H1 (cell line): ENCODE measurements around the gene CDC42BPB. TPM values are rescaled to one million over a fixed set of nuclear protein-coding genes. Genes with fewer than 3 reads are reported as not detected.

Experiments
- CTCF ChIA-PET: fragments of 300-600 bp; sonication (Branson Sonifier 250); formaldehyde crosslinking; loops from one replicate; lab custom pipeline; 2021; ENCODE audit not compliant: partially characterized antibody; lab: Charles Lee
- POLR2A ChIA-PET: fragments of 300-600 bp; sonication (Branson Sonifier 250); formaldehyde crosslinking; loops from one replicate; lab custom pipeline; 2021; ENCODE audit warnings: inconsistent platforms; ENCODE audit not compliant: partially characterized antibody; lab: Charles Lee
- DNase-seq, 2 experiments: peaks; one replicate each; pipeline versions ENCODE4 v3.0.0 to v3.0.0-alpha.2; 2010 to 2022; ENCODE audit warnings: low spot score in 2 of 2, low read depth in 1 of 2, mixed read lengths in 1 of 2
- FAIRE-seq: peaks from 2 replicates; lab custom pipeline; 2011; peaks lifted over from hg19 to GRCh38; lab: Jason Lieb, UNC
- H2AFZ ChIP-seq: 2 replicates; pipeline ENCODE4 v1.8.1; 2012; ENCODE audit warnings: low read length, inconsistent platforms
- H2AK5ac ChIP-seq: 2 replicates; pipeline ENCODE4 v1.6.1; 2013; ENCODE audit warnings: low read depth, low read length
- H2BK120ac ChIP-seq: replicated peaks from 2 replicates; pipeline ENCODE3; 2013; ENCODE audit warnings: low read depth, low read length, inconsistent platforms
- H2BK12ac ChIP-seq: 2 replicates; pipeline ENCODE4 v1.6.1; 2013; ENCODE audit warnings: low read depth, low read length
- H2BK15ac ChIP-seq: 2 replicates; pipeline ENCODE4 v1.6.1; 2013; ENCODE audit warnings: low read length
- H2BK20ac ChIP-seq: 2 replicates; pipeline ENCODE4 v1.6.1; 2013; ENCODE audit warnings: low read length
- H2BK5ac ChIP-seq: 2 replicates; pipeline ENCODE4 v1.6.1; 2013; ENCODE audit warnings: low read depth, low read length
- H3K14ac ChIP-seq: 2 replicates; pipeline ENCODE4 v1.6.1; 2013; ENCODE audit warnings: inconsistent platforms; ENCODE audit not compliant: insufficient read length
- H3K18ac ChIP-seq: 2 replicates; pipeline ENCODE4 v1.6.1; 2013; ENCODE audit warnings: low read length; ENCODE audit errors: extremely low read depth
- H3K23ac ChIP-seq: 2 replicates; pipeline ENCODE4 v1.6.1; 2013; ENCODE audit warnings: inconsistent platforms; ENCODE audit not compliant: insufficient read length
- H3K23me2 ChIP-seq: 2 replicates; pipeline ENCODE4 v1.6.1; 2013; ENCODE audit warnings: low read depth, low read length
- H3K27ac ChIP-seq: 2 replicates; pipeline ENCODE4 v1.6.1; 2011; ENCODE audit warnings: low read depth, low read length, inconsistent platforms
- H3K27me3 ChIP-seq, 4 experiments: replicated peaks in 1 of 4; 1 replicate in 1 of 4; 2 replicates in 3 of 4; pipeline versions ENCODE4 v1.6.1 to v1.8.1; 2011 to 2013; ENCODE audit warnings: low read length in 3 of 4, mild to moderate bottlenecking in 3 of 4, inconsistent platforms in 2 of 4, mixed read lengths in 2 of 4, moderate library complexity in 1 of 4; ENCODE audit not compliant: control insufficient read depth in 3 of 4, insufficient read depth in 3 of 4; ENCODE audit errors: extremely low read depth in 1 of 4
- H3K36me3 ChIP-seq, 4 experiments: 2 replicates each; pipeline versions ENCODE4 v1.6.1 to v1.8.1; 2011 to 2013; ENCODE audit warnings: mild to moderate bottlenecking in 4 of 4, low read length in 3 of 4, moderate library complexity in 2 of 4, control low read depth in 1 of 4, inconsistent platforms in 1 of 4; ENCODE audit not compliant: insufficient read depth in 4 of 4, control insufficient read depth in 2 of 4
- H3K4ac ChIP-seq: replicated peaks from 2 replicates; pipeline ENCODE3; 2013; ENCODE audit warnings: low read length, low read depth, mixed read lengths, inconsistent platforms; ENCODE audit not compliant: insufficient read length
- H3K4me1 ChIP-seq, 4 experiments: replicated peaks in 1 of 4; 1 replicate in 1 of 4; 2 replicates in 3 of 4; pipeline versions ENCODE4 v1.6.1 to v1.8.1; 2011 to 2013; ENCODE audit warnings: low read length in 3 of 4, inconsistent platforms in 2 of 4, mixed read lengths in 1 of 4; ENCODE audit not compliant: insufficient read depth in 4 of 4, control insufficient read depth in 3 of 4
- H3K4me2 ChIP-seq, 2 experiments: 2 replicates each; pipeline versions ENCODE4 v1.6.1 to v1.8.1; 2011 to 2013; ENCODE audit warnings: low read depth in 2 of 2, low read length in 2 of 2, control low read depth in 1 of 2, inconsistent platforms in 1 of 2, mild to moderate bottlenecking in 1 of 2; ENCODE audit not compliant: insufficient read depth in 1 of 2
- H3K4me3 ChIP-seq, 4 experiments: fragments of 200-600, 300-600 bp in 1 of 4; sonication (generic), shearing (Covaris generic), sonication (Bioruptor Twin) in 1 of 4; 2 replicates each; pipeline versions ENCODE4 v1.5.1 to v1.8.1; 2011 to 2016; ENCODE audit warnings: low read length in 4 of 4, low read depth in 3 of 4, control low read depth in 2 of 4, inconsistent platforms in 2 of 4, mild to moderate bottlenecking in 2 of 4, mixed read lengths in 1 of 4, moderate library complexity in 1 of 4; ENCODE audit not compliant: insufficient read depth in 2 of 4; ENCODE audit errors: extremely low read depth in 1 of 4
- H3K56ac ChIP-seq: replicated peaks from 2 replicates; pipeline ENCODE3; 2013; ENCODE audit warnings: low read depth, mild to moderate bottlenecking, mixed read lengths, low read length, inconsistent platforms; ENCODE audit not compliant: insufficient read length
- H3K79me1 ChIP-seq: 2 replicates; pipeline ENCODE4 v1.6.1; 2013; ENCODE audit warnings: low read depth, low read length, control low read depth
- H3K79me2 ChIP-seq, 2 experiments: 2 replicates each; pipeline versions ENCODE4 v1.6.1 to v1.8.1; 2012 to 2013; ENCODE audit warnings: low read length in 2 of 2, mild to moderate bottlenecking in 2 of 2, inconsistent platforms in 1 of 2; ENCODE audit not compliant: insufficient read depth in 2 of 2, control insufficient read depth in 1 of 2
- H3K9ac ChIP-seq, 4 experiments: replicated peaks in 1 of 4; 1 replicate in 1 of 4; 2 replicates in 3 of 4; pipeline versions ENCODE4 v1.6.1 to v1.8.1; 2011 to 2013; ENCODE audit warnings: low read depth in 3 of 4, low read length in 3 of 4, control low read depth in 2 of 4, mild to moderate bottlenecking in 2 of 4, moderate library complexity in 2 of 4, inconsistent platforms in 1 of 4; ENCODE audit errors: extremely low read depth in 1 of 4
- H3K9me3 ChIP-seq, 2 experiments: 2 replicates each; pipeline versions ENCODE4 v1.6.1 to v1.8.1; 2012 to 2013; ENCODE audit warnings: mild to moderate bottlenecking in 2 of 2, moderate library complexity in 2 of 2, control low read depth in 1 of 2, inconsistent platforms in 1 of 2, low read depth in 1 of 2, low read length in 1 of 2, mixed read lengths in 1 of 2; ENCODE audit not compliant: insufficient read depth in 2 of 2
- H4K20me1 ChIP-seq, 2 experiments: replicated peaks in 1 of 2; 2 replicates each; pipeline versions ENCODE3 to v1.8.1; 2011 to 2013; ENCODE audit warnings: inconsistent platforms in 2 of 2, low read length in 2 of 2, mild to moderate bottlenecking in 1 of 2; ENCODE audit not compliant: insufficient read depth in 2 of 2, control insufficient read depth in 1 of 2
- H4K5ac ChIP-seq: 2 replicates; pipeline ENCODE4 v1.6.1; 2013; ENCODE audit warnings: low read length, low read depth, mixed read lengths, inconsistent platforms; ENCODE audit not compliant: insufficient read length
- H4K8ac ChIP-seq: 2 replicates; pipeline ENCODE4 v1.8.0; 2013; ENCODE audit warnings: mild to moderate bottlenecking, moderate library complexity, low read length, inconsistent platforms; ENCODE audit not compliant: insufficient read depth; ENCODE audit errors: extremely low read depth
- H4K91ac ChIP-seq: replicated peaks from 2 replicates; pipeline ENCODE3; 2013; ENCODE audit warnings: low read length, mixed read lengths, inconsistent platforms; ENCODE audit not compliant: insufficient read length
- CHD2 ChIP-seq: IDR thresholded peaks from 2 replicates; pipeline ENCODE4 v1.6.1; 2012; ENCODE audit warnings: low read length, improper control_type of control experiment
- EP300 ChIP-seq, 2 experiments: IDR thresholded peaks; 1 replicate in 1 of 2; 2 replicates in 1 of 2; pipeline ENCODE4 v1.6.1; 2011 to 2012; ENCODE audit warnings: low read depth in 2 of 2, low read length in 2 of 2, mild to moderate bottlenecking in 2 of 2, borderline replicate concordance in 1 of 2, inconsistent platforms in 1 of 2, moderate library complexity in 1 of 2
- HDAC2 ChIP-seq, 2 experiments: fragments of 300-600 bp in 1 of 2; sonication (generic) in 1 of 2; IDR thresholded peaks; 2 replicates each; pipeline ENCODE4 v1.6.1; 2011 to 2012; ENCODE audit warnings: low read depth in 2 of 2, low read length in 2 of 2, mild to moderate bottlenecking in 2 of 2, moderate library complexity in 2 of 2, borderline replicate concordance in 1 of 2, inconsistent platforms in 1 of 2
- RNF2 ChIP-seq: fragments of 200-900, 300-1000 bp; sonication (generic); IDR thresholded peaks from 2 replicates; pipeline ENCODE4 v1.7.1; 2016; ENCODE audit warnings: borderline replicate concordance, low read depth, mild to moderate bottlenecking, antibody characterized with exemption, low read length; ENCODE audit not compliant: poor library complexity, severe bottlenecking; ENCODE audit errors: missing control alignments
- WGBS, 2 experiments: shearing (Covaris generic) in 1 of 2; methylation state at CpG; one replicate each; pipeline versions ENCODE4 v1.1.6 to v1.1.7; 2013 to 2015; ENCODE audit warnings: low lambda C conversion rate in 2 of 2, mixed read lengths in 2 of 2, inconsistent platforms in 1 of 2, low coverage in 1 of 2, missing lambda C conversion rate in 1 of 2; ENCODE audit not compliant: insufficient replicate concordance in 2 of 2, insufficient coverage in 1 of 2, insufficient read length in 1 of 2; ENCODE audit errors: extremely low coverage in 1 of 2, missing lambda C conversion rate in 1 of 2; 5-methylcytosine and 5-hydroxymethylcytosine counted together
- polyA plus RNA-seq, 7 experiments: library from polyadenylated mRNA; depleted of rRNA in 3 of 7; stranded (reverse) in 5 of 7; unstranded in 2 of 7; fragments of >200 nt in 5 of 7; fragments of 200-250 nt in 2 of 7; gene quantifications; 1 replicate in 5 of 7; 2 replicates in 1 of 7; 4 replicates in 1 of 7; pipeline versions ENCODE4 v1.2.1 to v1.2.3, GENCODE V29; 2011 to 2013; ENCODE audit warnings: missing spikeins in 2 of 7, mixed read lengths in 2 of 7
- total RNA-seq: library from RNA; stranded (reverse); fragmentation: NEBNext Ultra II Directional; extraction: Animal tissue kit (Norgen Biotek cat#: 25700); gene quantifications from 2 replicates; pipeline ENCODE4 v1.2.1, GENCODE V29; 2021

CDC42BPB gene
- total and polyA plus RNA-seq, 2 of the 8 experiments (the other 6 are each of a cell fraction or from before 2014, with no cell fraction given): 51.2 to 88.2 TPM

DNA sequence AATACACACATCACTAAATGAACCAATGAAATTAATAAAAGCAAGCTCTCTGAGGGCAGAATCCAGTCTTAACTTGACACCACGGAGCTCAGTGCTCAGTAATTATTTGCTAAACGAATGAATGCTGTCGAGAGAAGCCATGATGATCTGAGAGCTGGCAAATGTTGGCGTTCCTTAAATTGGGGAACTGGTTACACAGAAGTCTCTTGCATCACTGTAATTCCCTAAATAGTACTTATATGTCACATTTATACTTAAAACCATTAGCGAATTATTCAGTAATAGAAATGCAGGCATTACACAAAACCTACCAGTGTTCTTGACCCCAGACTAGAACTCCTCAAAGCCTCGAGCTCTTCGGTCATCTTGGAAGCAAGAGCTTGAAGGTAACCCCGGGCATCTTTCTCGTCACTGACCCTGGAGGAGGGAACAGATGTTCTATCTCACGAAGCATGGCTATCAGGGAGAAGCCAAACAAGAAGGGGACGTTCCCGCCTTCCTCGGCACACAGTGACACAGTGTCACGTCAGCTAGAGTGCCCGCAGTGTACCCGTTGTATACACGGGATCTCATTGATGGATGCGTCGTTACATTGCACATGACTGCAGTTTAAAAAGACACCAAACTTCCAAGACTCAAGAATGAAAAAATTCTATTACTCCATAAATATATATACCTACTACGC lies 91.2 kb downstream of the CDC42BPB start:
- CTCF ChIA-PET: interaction anchor here (0.6 to 1.9 kb wide), 3 partner anchors 10 to 706 kb away, joined by 3 to 9 read pairs (median 3); no protein-coding TSS in a partner anchor
- peaks cover 16 to 69% (median 48%) of the 10 kb centered on the region in 4 experiments for H3K36me3 ChIP-seq

More for the DNA sequence above, 91.2 kb downstream of the CDC42BPB start:
- Histone ChIP-seq H3K4me1 (no peaks in the 10 kb centered on the region), H3K4ac (no peak overlapping the region), H3K9ac (no peak overlapping the region), H4K8ac (no peak overlapping the region), H3K79me2 (no peaks in the 10 kb centered on the region), H2AK5ac (no peak overlapping the region), H3K79me1 (no peaks in the 10 kb centered on the region; the same call in 1 of the 2 replicates), H4K91ac (no peak overlapping the region), H4K5ac (no peak overlapping the region), H3K18ac (no peak overlapping the region), H2AFZ (no peak overlapping the region), H3K4me2 (no peak overlapping the region), H2BK5ac (no peak overlapping the region), H3K23ac (no peak overlapping the region), H2BK20ac (no peak overlapping the region), H3K27me3 (no peaks in the 10 kb centered on the region), H2BK15ac (no peak overlapping the region), H3K4me3 (no peak overlapping the region), H3K56ac (no peak overlapping the region), H3K23me2 (no peaks in the 10 kb centered on the region), H3K27ac (no peak overlapping the region), H2BK120ac (no peak overlapping the region), H2BK12ac (no peak overlapping the region), H4K20me1 (peaks cover 2 to 6% of the 10 kb centered on the region in 2 experiments), H3K14ac (no peak overlapping the region), H3K9me3 (no peaks in the 10 kb centered on the region)
- 95 to 100% methylated on average over 1 to 20 of the region's 20 CpGs for WGBS, 2 experiments
- no peak for DNase-seq
- POLR2A ChIA-PET: no interaction called here
- no peak for FAIRE-seq
- no peak for TF ChIP-seq HDAC2 (IDR thresholded peaks at IDR 0.05; ENCODE audit: borderline replicate concordance in 1 of 2, low read depth in 2 of 2, low read length in 2 of 2)
- TF ChIP-seq RNF2: no peak
- TF ChIP-seq EP300 (IDR thresholded peaks at IDR 0.05; ENCODE audit: borderline replicate concordance in 1 of 2, low read depth in 2 of 2, low read length in 2 of 2): no peak
- TF ChIP-seq CHD2: no peak
